Smooth muscle cell (in vitro differentiated cells): ENCODE measurements around the gene NAGLU. TPM values are rescaled to one million over a fixed set of nuclear protein-coding genes. Genes with fewer than 3 reads are reported as not detected.
A peak's percentile ranks its signal among the peaks of the same experiment; 100 is the strongest.

Experiments used
- DNase-seq: peaks from one replicate; lab custom pipeline; 2025; ENCODE audit not compliant: unreplicated experiment; lab: John Stamatoyannopoulos, UW
- H2AFZ ChIP-seq: fragments of 200-600 bp; sonication (generic); 2 replicates; pipeline ENCODE4 v1.6.0; 2016; ENCODE audit warnings: antibody characterized with exemption, low read depth, mild to moderate bottlenecking
- H3F3A ChIP-seq: fragments of 200-600 bp; sonication (generic); 2 replicates; pipeline ENCODE4 v1.6.0; 2017; ENCODE audit warnings: antibody characterized with exemption, low read depth
- H3K27ac ChIP-seq: fragments of 200-600 bp; sonication (generic); 2 replicates; pipeline ENCODE4 v1.5.1; 2016; ENCODE audit warnings: low read depth, mild to moderate bottlenecking
- H3K27me3 ChIP-seq: fragments of 200-600 bp; sonication (generic); 2 replicates; pipeline ENCODE4 v1.6.1; 2016; ENCODE audit warnings: low read depth, mild to moderate bottlenecking
- H3K36me3 ChIP-seq: fragments of 200-600 bp; sonication (generic); 2 replicates; pipeline ENCODE4 v1.5.1; 2016; ENCODE audit warnings: low read depth
- H3K4me1 ChIP-seq: fragments of 200-600 bp; sonication (generic); 2 replicates; pipeline ENCODE4 v1.5.1; 2016; ENCODE audit warnings: low read depth
- H3K4me2 ChIP-seq: fragments of 200-600 bp; sonication (generic); 2 replicates; pipeline ENCODE4 v1.6.0; 2016; ENCODE audit warnings: mild to moderate bottlenecking
- H3K4me3 ChIP-seq: fragments of 200-600 bp; sonication (generic); 2 replicates; pipeline ENCODE4 v1.5.1; 2016; ENCODE audit warnings: mild to moderate bottlenecking
- H3K79me2 ChIP-seq: fragments of 200-600 bp; sonication (generic); 2 replicates; pipeline ENCODE4 v1.6.0; 2016; ENCODE audit warnings: low read depth, mild to moderate bottlenecking
- H3K9ac ChIP-seq: fragments of 200-600 bp; sonication (generic); 2 replicates; pipeline ENCODE4 v1.6.0; 2016; ENCODE audit warnings: low read depth
- H3K9me3 ChIP-seq: fragments of 200-600 bp; sonication (generic); replicated peaks from 2 replicates; pipeline ENCODE4 v1.5.1; 2016; ENCODE audit warnings: low read depth
- H4K20me1 ChIP-seq: fragments of 200-600 bp; sonication (generic); 2 replicates; pipeline ENCODE4 v1.6.0; 2016; ENCODE audit warnings: low read depth
- WGBS: methylation state at CpG from one replicate; pipeline ENCODE4 v1.1.7; 2016; ENCODE audit warnings: low lambda C conversion rate; 5-methylcytosine and 5-hydroxymethylcytosine counted together
- polyA plus RNA-seq: library from polyadenylated mRNA; unstranded; fragments of >200 nt; fragmentation: Nextera tagmentation; extraction: Ambion mirVana; gene quantifications from 2 replicates; pipeline ENCODE4 v1.2.1, GENCODE V29; 2016
- total RNA-seq: library from RNA; depleted of rRNA; stranded (reverse); fragments of >200 nt; gene quantifications from 2 replicates; pipeline ENCODE4 v1.2.3, GENCODE V29; 2014
- TF ChIP-seq, protein P1 (sequence below): fragments of 200-600 bp; sonication (generic); IDR thresholded peaks from 2 replicates; pipeline ENCODE4 v1.5.1; 2017; ENCODE audit warnings: borderline replicate concordance, mild to moderate bottlenecking, antibody characterized with exemption; ENCODE audit not compliant: insufficient read depth, poor library complexity, severe bottlenecking

Gene NAGLU
- total and polyA plus RNA-seq, 2 experiments from 2014 or later = 23.0 to 51.6 TPM

DNA sequence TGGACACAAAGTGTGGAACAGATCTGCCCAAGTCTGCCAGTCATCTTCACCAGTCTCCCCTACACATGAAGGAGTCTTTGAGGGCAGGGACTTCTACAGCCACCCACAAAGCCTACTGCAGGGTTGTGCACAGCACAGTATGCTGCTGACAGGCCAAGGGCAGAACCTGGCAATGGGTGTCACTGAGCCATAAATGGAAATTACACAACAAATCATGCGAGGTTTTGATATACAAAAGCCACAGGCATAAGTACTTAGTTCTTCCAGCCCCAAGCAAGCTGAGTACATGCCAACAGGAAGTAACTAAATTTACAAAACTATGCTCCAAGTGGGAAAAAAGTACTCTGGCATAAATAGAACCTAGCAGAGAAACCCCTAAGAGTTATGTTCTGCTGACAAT lies 49.3 kb downstream of the NAGLU start:
- Histone ChIP-seq H3K9me3 (no peaks in the 10 kb centered on the region), H3K4me3 (no peak overlapping the region), H3K79me2 (no peaks in the 10 kb centered on the region), H3F3A (peaks cover 3% of the 10 kb centered on the region), H4K20me1 (no peaks in the 10 kb centered on the region), H3K27ac (no peak overlapping the region), H2AFZ (no peak overlapping the region), H3K4me2 (no peak overlapping the region), H3K9ac (no peak overlapping the region), H3K4me1 (no peaks in the 10 kb centered on the region), H3K36me3 (no peaks in the 10 kb centered on the region), H3K27me3 (no peaks in the 10 kb centered on the region)
- 100% methylated on average over 1 of the region's 1 CpG for WGBS
- TF ChIP-seq, protein P1, sequence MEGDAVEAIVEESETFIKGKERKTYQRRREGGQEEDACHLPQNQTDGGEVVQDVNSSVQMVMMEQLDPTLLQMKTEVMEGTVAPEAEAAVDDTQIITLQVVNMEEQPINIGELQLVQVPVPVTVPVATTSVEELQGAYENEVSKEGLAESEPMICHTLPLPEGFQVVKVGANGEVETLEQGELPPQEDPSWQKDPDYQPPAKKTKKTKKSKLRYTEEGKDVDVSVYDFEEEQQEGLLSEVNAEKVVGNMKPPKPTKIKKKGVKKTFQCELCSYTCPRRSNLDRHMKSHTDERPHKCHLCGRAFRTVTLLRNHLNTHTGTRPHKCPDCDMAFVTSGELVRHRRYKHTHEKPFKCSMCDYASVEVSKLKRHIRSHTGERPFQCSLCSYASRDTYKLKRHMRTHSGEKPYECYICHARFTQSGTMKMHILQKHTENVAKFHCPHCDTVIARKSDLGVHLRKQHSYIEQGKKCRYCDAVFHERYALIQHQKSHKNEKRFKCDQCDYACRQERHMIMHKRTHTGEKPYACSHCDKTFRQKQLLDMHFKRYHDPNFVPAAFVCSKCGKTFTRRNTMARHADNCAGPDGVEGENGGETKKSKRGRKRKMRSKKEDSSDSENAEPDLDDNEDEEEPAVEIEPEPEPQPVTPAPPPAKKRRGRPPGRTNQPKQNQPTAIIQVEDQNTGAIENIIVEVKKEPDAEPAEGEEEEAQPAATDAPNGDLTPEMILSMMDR = no peak
- no peak for DNase-seq

DNA sequence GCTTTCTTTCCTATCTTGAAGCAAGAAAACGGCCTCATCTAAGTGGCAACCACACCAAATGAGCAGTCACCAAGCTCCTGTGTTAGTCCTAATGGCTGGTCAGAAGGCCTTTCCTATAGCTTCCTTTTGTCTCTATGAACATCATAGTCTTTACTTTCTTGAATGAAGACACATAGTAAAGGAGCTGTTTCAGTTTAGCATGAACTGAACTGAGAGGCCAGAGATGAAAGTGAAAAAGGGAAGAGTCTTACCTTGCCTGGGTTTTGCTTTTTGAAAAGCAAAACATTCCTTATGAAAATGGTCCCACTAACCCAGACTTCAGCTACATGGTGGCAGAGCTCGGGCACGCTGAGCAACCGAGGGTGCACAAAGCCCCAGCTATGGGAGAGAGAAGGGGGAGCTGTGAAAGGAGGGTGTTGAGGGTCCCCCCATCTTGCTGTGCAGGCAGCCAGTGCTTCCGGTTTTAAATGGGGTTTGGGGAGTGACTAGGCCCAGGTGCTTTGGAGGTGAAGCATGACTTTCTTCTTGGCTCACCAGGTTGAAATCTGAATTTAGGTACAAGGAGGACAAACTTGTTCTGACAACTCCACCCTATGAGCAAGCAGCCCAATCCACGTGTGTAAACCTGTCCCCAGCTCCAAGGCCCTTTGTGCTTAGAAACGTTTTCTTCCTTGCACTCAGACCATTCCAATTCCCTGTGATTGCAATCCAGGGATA lies 50.6 kb downstream of the NAGLU start:
- Histone ChIP-seq H3K36me3 (no peaks in the 10 kb centered on the region), H3K9ac (no peak overlapping the region), H3K79me2 (no peaks in the 10 kb centered on the region), H3K4me2 (no peak overlapping the region), H3K27ac (peak overlapping the region; percentile 74), H3K27me3 (no peaks in the 10 kb centered on the region), H3K4me1 (no peaks in the 10 kb centered on the region), H3F3A (no peaks in the 10 kb centered on the region), H3K9me3 (no peaks in the 10 kb centered on the region), H2AFZ (no peak overlapping the region), H4K20me1 (no peaks in the 10 kb centered on the region), H3K4me3 (no peak overlapping the region)
- TF ChIP-seq, protein P1 = no peak
- no peak for DNase-seq
- WGBS = 88% methylated on average over 7 of the region's 7 CpGs

GRCh38 chr17:42590886-42591285 lies 54.8 kb downstream of the NAGLU start:
- Histone ChIP-seq H3F3A (no peaks in the 10 kb centered on the region), H3K27ac (no peak overlapping the region), H3K79me2 (peaks cover 32% of the 10 kb centered on the region), H3K36me3 (peaks cover 2% of the 10 kb centered on the region), H3K9me3 (no peaks in the 10 kb centered on the region), H3K4me3 (no peak overlapping the region), H3K4me1 (no peaks in the 10 kb centered on the region), H4K20me1 (peaks cover 38% of the 10 kb centered on the region), H2AFZ (no peak overlapping the region), H3K9ac (no peak overlapping the region), H3K4me2 (no peak overlapping the region), H3K27me3 (no peaks in the 10 kb centered on the region)
- TF ChIP-seq, protein P1 = no peak
- no peak for DNase-seq
- WGBS = 97% methylated on average over 2 of the region's 2 CpGs

DNA sequence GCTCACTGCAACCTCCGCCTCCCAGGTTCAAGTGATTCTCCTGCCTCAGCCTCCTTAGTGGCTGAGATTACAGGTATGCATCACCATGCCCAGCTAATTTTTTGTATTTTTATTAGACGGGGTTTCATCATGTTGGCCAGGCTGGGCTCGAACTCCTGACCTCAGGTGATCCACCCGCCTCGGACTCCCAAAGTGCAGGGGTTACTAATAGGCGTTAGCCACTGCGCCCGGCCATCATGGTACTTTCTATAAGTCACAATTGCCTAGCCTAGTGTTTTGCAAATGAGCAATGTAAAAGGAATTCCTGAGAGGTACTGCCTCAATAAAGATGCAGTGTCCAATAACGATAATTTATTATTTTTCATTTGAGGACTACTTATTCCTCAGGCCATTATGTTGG lies 55.4 kb downstream of the NAGLU start:
- TF ChIP-seq, protein P1 = no peak
- no peak overlapping the region for H3K4me3 ChIP-seq
- DNase-seq = no peak
- no peaks in the 10 kb centered on the region for H3K4me1 ChIP-seq
- no peak overlapping the region for H3K4me2 ChIP-seq
- no peaks in the 10 kb centered on the region for H3K27me3 ChIP-seq
- no peaks in the 10 kb centered on the region for H3K9me3 ChIP-seq
- H3K79me2 ChIP-seq = peaks cover 35% of the 10 kb centered on the region
- H3K9ac ChIP-seq = no peak overlapping the region
- H3F3A ChIP-seq = no peaks in the 10 kb centered on the region
- H4K20me1 ChIP-seq = peaks cover 42% of the 10 kb centered on the region
- H3K27ac ChIP-seq = no peak overlapping the region
- H3K36me3 ChIP-seq = peaks cover 2% of the 10 kb centered on the region
- 97% methylated on average over 9 of the region's 9 CpGs for WGBS
- no peak overlapping the region for H2AFZ ChIP-seq
